Measurements from ENCODE around the gene NR2F2.

NR2F2 gene

DNA sequence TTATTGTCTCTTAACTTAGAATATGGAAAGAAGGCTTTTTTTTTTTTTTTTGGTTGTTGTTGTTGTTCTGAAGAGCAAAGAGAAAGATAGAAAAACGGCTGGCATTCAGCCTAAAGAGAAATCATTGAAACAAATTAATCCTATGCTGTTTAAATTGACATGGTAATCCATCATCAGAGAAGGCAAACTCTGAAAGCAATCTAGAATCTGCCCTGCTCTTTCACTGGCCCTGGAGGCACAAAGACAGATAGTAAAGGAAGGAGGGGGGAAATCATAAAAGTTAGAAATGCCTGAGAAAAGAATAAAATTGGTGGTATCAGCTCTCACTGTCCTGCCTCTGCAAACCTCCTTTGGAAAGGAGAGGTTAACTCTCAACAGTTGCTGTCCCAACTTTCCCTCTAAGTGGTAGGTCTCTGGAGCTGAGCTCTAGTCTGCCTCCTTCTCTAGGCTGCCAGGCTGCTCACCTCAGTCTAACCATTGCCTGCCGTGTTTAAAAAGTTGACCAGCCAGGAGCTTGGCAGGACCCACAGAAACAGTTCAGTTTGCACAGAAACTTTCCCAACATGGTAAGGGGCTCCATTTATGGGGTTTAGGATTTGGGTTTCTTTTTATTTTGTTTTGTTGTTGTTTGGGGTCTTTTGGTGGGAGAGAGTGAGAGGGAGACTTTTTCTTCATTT is 13.4 kb upstream of the NR2F2 start:
- DNase-seq (ENCODE audit: low read depth in 2 of 3, low spot score in 2 of 3): no peak

DNA sequence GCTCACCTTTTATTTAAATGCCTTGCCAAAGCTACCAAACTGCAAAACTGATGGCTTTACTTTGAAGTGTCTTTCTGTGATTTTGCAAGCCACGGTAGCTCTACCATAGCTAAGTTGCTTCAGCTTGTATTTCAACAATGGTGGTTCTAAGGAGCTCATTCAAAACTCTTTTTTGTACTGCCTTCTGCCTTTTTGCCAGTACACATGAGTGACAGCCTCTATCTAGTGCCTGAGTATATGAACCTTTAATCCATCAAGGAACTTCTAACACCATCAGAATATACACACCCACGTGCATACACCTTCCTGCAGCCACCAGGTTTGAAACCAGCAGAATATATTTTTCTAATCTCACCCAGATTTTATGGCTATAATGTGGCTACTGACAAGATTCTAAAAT is 10.4 kb upstream of the NR2F2 start:
- DNase-seq (ENCODE audit: low read depth in 2 of 3, low spot score in 2 of 3): no peak

GRCh38 chr15:96320703-96321638 is 9.5 kb upstream of the NR2F2 start:
- no peak for DNase-seq (ENCODE audit: low read depth in 2 of 3, low spot score in 2 of 3)

- no peak for DNase-seq (ENCODE audit: low read depth in 2 of 3, low spot score in 2 of 3)
These were observed 8.6 kb upstream of the NR2F2 start for GRCh38 chr15:96321639-96322535.

GRCh38 chr15:96322536-96323318 is 7.8 kb upstream of the NR2F2 start:
- no peak for DNase-seq (ENCODE audit: low read depth in 2 of 3, low spot score in 2 of 3)

- DNase-seq (ENCODE audit: low read depth in 2 of 3, low spot score in 2 of 3): no peak
These were observed 7.0 kb upstream of the NR2F2 start for GRCh38 chr15:96323319-96324145.

DNA sequence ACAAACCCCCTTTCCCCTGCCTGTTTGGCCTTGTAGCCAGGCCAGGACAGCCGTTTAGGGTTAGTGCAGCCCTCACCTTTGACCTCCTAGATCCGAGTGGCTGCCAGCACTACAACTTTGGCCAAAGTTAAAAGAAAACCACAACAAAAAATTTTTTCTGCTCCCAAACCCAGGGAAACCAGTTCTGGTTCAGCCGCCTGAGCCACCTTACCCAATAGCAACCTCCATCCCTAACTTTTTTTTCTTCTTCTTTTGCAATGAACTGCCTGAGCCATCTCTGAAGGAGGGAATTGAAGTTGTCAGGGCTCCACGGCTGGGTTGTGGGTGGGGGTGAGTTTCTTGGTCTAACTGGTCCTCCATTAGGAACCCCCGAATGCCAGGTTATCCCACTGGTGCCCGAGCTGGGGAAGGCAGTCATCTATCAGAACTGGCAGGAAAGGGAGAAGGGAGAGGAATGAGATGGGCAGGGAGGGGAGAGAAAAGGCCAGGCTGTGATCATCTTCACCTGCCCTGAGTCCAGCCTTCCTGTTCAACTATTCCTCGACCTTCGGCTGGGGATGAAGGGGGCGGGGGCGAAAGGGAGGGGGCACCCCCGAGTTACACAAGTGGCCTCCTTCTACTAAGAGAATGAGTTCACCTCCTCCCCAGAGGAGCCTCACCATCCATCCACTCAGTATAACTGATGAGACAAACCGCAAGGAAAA is 6.2 kb upstream of the NR2F2 start:
- no peak for DNase-seq (ENCODE audit: low read depth in 2 of 3, low spot score in 2 of 3)

DNA sequence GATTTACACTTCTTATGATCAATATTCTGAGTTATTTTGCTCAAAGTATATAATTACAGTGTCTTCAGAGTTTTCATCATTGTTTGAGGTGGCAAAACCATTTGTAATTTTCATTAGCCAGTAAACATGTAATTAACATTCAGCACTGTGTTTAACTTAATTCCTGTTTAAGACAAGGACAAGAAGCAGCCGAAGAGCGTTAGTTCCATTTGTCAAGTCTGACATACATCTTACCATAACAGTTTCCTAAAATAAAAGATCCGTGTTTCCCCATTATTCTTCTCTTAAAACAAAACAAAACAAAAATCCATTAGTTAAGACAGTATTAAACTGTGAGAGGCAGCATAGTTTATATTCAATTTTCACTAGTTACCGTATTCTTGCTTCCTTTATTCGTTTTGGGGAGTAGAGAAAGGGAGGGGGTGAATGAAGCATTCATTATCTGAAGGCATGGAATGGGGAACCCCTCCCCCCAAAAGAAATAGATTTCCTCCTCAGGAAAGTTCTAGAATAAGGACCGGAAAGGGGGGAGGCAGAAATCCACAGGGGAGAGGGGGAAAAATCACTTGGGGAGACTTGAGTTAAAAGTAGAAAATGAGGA is 5.5 kb upstream of the NR2F2 start:
- DNase-seq (ENCODE audit: low read depth in 2 of 3, low spot score in 2 of 3): no peak

DNA sequence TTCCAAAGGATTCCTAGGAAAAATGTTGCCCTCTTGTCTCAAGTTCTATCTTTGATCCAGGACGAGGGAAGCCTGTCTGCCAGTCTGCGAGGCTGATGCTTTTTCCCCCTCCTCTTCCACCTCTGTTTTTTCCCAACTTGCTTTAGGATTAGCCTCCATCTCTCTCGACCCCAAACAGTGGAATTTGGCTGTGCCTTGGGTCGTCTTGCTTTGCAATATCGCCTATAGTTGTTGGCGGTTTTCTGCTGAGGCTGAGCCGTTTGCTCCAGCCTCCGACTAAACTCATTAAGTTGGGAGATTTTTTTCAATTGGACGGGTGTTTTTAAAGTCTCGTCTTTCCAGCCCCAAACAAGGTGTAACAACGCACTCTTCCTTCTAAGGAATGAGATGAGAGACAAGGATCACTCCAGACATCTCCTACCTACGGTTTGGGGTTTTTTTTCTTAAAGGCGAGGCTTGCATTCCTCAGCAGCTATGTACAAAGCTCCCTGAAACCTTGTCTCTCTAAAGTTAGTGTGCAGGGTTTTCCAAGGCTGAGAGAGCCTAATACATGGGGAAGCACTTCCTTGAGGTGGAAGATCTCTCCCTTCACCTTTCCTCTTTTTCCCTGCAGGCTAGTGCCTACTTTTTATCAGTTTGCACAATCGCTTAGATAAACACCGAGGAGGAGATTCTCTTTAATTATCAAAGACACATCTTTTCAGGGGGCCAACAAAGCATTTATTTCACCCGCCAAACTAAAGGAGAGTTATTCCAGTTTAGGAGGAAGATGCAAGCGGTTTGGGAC is 4.8 kb upstream of the NR2F2 start:
- no peak for DNase-seq (ENCODE audit: low read depth in 2 of 3, low spot score in 2 of 3)

- DNase-seq (ENCODE audit: low read depth in 2 of 3, low spot score in 2 of 3): no peak
These were observed 4.0 kb upstream of the NR2F2 start for GRCh38 chr15:96326328-96327154.

DNA sequence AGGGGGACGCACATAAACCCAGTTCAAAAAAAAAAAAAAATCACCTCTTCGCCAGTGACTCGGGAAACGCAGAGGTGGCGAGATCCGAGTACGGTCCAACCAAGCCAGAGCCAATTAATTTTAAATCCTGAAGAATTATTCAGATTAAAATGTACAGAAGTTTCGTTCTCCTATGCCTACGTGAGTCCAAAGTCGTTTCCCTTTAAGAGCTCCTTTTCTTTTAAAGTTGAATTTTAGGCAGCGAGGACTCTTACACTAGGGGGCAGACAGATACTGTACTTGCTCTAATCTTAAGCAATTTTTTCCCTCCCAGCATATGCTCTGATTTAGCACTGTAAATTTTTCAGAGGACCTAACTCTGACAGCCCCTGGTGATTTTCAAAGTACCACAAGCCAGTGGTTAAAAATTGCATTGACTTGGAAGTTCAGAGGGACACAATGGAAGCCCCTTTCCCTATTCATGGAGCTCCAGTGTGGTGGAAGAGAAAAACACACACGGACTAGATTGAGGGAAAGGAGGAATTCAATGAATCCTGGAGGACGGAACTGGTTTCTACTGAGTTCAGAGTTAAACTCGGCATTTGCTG is 3.3 kb upstream of the NR2F2 start:
- DNase-seq (ENCODE audit: low read depth in 2 of 3, low spot score in 2 of 3): no peak

GRCh38 chr15:96328181-96328876 is 2.2 kb upstream of the NR2F2 start:
- no peak for DNase-seq (ENCODE audit: low read depth in 2 of 3, low spot score in 2 of 3)

GRCh38 chr15:96328877-96329195 is 1.7 kb upstream of the NR2F2 start:
- no peak for DNase-seq (ENCODE audit: low read depth in 2 of 3, low spot score in 2 of 3)

- DNase-seq (ENCODE audit: low read depth in 2 of 3, low spot score in 2 of 3): no peak
These were observed 1.0 kb upstream of the NR2F2 start for GRCh38 chr15:96329403-96329981.

DNA sequence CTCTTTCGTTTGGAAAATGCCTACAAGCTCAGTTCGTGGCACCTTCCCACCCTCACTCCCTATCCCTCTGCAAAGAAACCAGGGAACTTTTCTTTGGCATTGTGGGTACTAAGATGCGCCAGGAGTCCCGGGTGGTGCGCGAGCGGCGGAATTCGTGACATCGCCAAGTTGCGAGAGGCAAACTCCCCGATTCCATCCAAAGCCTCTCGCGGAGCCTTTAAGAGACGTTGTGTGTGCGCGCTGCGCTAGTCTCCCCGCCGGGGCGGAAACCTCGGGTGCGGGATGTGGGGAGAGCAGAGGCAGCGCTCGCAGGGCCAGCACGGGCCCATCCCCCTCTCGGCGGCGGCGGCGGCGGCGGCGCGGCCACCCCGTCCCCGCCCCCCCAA is 443 bp upstream of the NR2F2 start:
- DNase-seq (ENCODE audit: low read depth in 2 of 3, low spot score in 2 of 3): no peak

Data from activated CD8-positive, alpha-beta memory T cell treated with anti-CD3 and anti-CD28 coated beads for 48 hours (primary cell).